Esophagus muscularis mucosa (tissue), 3 donors: ENCODE measurements around the gene OXCT1.

Source experiments
- CTCF ChIP-seq, 3 experiments: fragments of 200-600 bp in 2 of 3; fragments of 450-650 bp in 1 of 3; sonication (generic) in 2 of 3; IDR thresholded peaks; one replicate each; pipeline ENCODE4 v1.5.1; 2017 to 2019; ENCODE audit warnings: antibody characterized with exemption in 3 of 3, mild to moderate bottlenecking in 2 of 3, moderate library complexity in 1 of 3
- POLR2AphosphoS5 ChIP-seq, 2 donors: sonication (generic); formaldehyde crosslinking; IDR thresholded peaks; one replicate each; pipeline ENCODE4 v1.6.1; 2017; ENCODE audit warnings: antibody characterized with exemption in 2 of 2

DNA sequence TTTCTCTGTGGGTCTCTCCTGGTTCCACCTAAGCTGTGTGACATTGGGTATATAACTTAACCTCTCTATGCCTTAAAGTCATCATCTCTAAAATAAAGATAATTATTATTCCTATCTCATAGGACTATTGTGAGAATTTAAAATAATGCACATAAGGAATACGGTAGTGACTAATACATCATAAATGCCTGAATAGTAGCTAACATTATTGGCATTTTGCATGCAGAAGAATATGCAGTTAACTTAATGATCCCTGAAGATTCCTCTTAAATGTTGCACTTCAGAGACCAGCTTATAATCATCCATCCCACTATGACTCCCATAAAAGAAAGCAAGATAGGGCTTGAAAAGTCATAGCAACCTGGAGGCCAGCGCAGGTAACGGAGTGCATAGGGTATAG lies 32.4 kb downstream of the OXCT1 start:
- TF ChIP-seq POLR2AphosphoS5 (IDR thresholded peaks at IDR 0.05) (no peak), CTCF (IDR thresholded peaks at IDR 0.05) (no peak)
